ENCODE results near the gene PLXND1.

- TF ChIP-seq CTCF (conservative IDR thresholded peaks at IDR 0.05 in 1 of 2, IDR thresholded peaks at IDR 0.05 in 1 of 2; ENCODE audit: low read depth in 1 of 2, low read length in 2 of 2) (no peak), EZH2 (IDR thresholded peaks at IDR 0.05; ENCODE audit: low read length, missing control alignments) (no peak)
Observed at GRCh38 chr3:129532261-129532660, 74.2 kb downstream of the PLXND1 start.

All from fibroblast of lung (primary cell).